Loucy (cell line): ENCODE data around the gene AGR3.

ENCODE experiments used
- H2AFZ ChIP-seq: fragments of 200-600 bp; sonication (generic); 2 replicates; pipeline ENCODE4 v1.6.0; 2016; ENCODE audit warnings: antibody characterized with exemption, mild to moderate bottlenecking, low read length, moderate library complexity
- H3F3A ChIP-seq: fragments of 200-600 bp; 2 replicates; pipeline ENCODE4 v1.6.0; 2016; ENCODE audit warnings: antibody characterized with exemption, low read depth, mild to moderate bottlenecking
- H3K27me3 ChIP-seq: fragments of 200-600 bp; sonication (generic); 2 replicates; pipeline ENCODE4 v1.6.1; 2014; ENCODE audit warnings: low read length, mild to moderate bottlenecking; ENCODE audit not compliant: insufficient read depth, poor library complexity, severe bottlenecking
- H3K36me3 ChIP-seq: fragments of 200-600 bp; sonication (generic); 2 replicates; pipeline ENCODE4 v1.6.1; 2016; ENCODE audit warnings: low read length; ENCODE audit not compliant: insufficient read depth
- H3K4me1 ChIP-seq: fragments of 200-600 bp; sonication (generic); 2 replicates; pipeline ENCODE4 v1.5.1; 2014; ENCODE audit warnings: low read length, mild to moderate bottlenecking; ENCODE audit not compliant: insufficient read depth, poor library complexity, severe bottlenecking
- H3K4me2 ChIP-seq: fragments of 200-600 bp; sonication (generic); 2 replicates; pipeline ENCODE4 v1.6.0; 2014; ENCODE audit warnings: antibody characterized with exemption, low read length, low read depth, mild to moderate bottlenecking; ENCODE audit not compliant: poor library complexity, severe bottlenecking
- H3K4me3 ChIP-seq: fragments of 200-600 bp; sonication (generic); 2 replicates; pipeline ENCODE4 v1.5.1; 2014; ENCODE audit warnings: low read length, mild to moderate bottlenecking, mixed read lengths; ENCODE audit not compliant: poor library complexity, severe bottlenecking
- H3K79me2 ChIP-seq: fragments of 200-600 bp; sonication (generic); 2 replicates; pipeline ENCODE4 v1.6.1; 2014; ENCODE audit warnings: low read length; ENCODE audit not compliant: insufficient read depth
- H3K9ac ChIP-seq: fragments of 200-600 bp; sonication (generic); 2 replicates; pipeline ENCODE4 v1.6.0; 2014; ENCODE audit warnings: mild to moderate bottlenecking, low read depth, low read length, moderate library complexity; ENCODE audit not compliant: poor library complexity, severe bottlenecking
- H3K9me2 ChIP-seq: fragments of 200-600 bp; sonication (generic); replicated peaks from 2 replicates; pipeline ENCODE4 v1.6.1; 2016; ENCODE audit warnings: low read depth, low read length, mixed read lengths
- H3K9me3 ChIP-seq: fragments of 200-600 bp; sonication (generic); 2 replicates; pipeline ENCODE4 v1.6.1; 2014; ENCODE audit warnings: mild to moderate bottlenecking, antibody characterized with exemption, low read length, low read depth; ENCODE audit not compliant: insufficient read depth
- H4K20me1 ChIP-seq: fragments of 200-600 bp; sonication (generic); 2 replicates; pipeline ENCODE4 v1.6.0; 2014; ENCODE audit warnings: antibody characterized with exemption, low read length, mild to moderate bottlenecking; ENCODE audit not compliant: insufficient read depth, poor library complexity, severe bottlenecking
- EZH2phosphoT487 ChIP-seq: fragments of 200-600 bp; IDR thresholded peaks from 2 replicates; pipeline ENCODE4 v1.6.1; 2018; ENCODE audit warnings: antibody characterized with exemption, mild to moderate bottlenecking, moderate library complexity, borderline replicate concordance
- TF ChIP-seq, protein P1 (sequence below): fragments of 200-600 bp; sonication (generic); conservative IDR thresholded peaks from 2 replicates; pipeline ENCODE4 v1.5.1; 2014; ENCODE audit warnings: mild to moderate bottlenecking, antibody characterized with exemption, low read length

AGR3 gene

DNA sequence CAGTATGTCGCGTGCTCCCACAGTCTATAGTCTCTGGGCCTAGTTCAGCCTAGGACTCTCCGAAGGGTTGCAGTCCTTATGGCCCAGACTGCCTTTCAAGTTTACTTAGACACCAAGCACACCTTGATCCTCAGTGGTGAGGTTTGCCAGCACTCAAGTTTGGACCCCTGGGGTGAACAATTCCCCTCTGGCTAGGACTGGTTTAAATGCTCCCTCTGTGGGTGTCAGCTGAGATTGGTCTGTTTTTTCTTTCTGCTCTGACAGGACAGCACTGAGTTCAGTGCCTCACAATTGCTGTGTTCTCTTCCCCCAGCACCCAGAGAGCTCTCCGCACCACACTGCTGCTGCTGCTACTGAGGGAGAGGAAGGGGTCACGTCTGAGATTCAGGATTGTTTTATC is 31.9 kb upstream of the AGR3 start:
- Histone ChIP-seq H3F3A (no peaks in the 10 kb centered on the region), H3K4me2 (no peak overlapping the region), H3K9me2 (no peaks in the 10 kb centered on the region), H3K4me3 (no peak overlapping the region), H3K4me1 (peaks cover 4% of the 10 kb centered on the region), H3K79me2 (no peaks in the 10 kb centered on the region), H3K9ac (no peak overlapping the region), H3K9me3 (no peaks in the 10 kb centered on the region), H2AFZ (no peak overlapping the region), H4K20me1 (no peaks in the 10 kb centered on the region), H3K36me3 (no peaks in the 10 kb centered on the region), H3K27me3 (no peaks in the 10 kb centered on the region)
- TF ChIP-seq, protein P1, sequence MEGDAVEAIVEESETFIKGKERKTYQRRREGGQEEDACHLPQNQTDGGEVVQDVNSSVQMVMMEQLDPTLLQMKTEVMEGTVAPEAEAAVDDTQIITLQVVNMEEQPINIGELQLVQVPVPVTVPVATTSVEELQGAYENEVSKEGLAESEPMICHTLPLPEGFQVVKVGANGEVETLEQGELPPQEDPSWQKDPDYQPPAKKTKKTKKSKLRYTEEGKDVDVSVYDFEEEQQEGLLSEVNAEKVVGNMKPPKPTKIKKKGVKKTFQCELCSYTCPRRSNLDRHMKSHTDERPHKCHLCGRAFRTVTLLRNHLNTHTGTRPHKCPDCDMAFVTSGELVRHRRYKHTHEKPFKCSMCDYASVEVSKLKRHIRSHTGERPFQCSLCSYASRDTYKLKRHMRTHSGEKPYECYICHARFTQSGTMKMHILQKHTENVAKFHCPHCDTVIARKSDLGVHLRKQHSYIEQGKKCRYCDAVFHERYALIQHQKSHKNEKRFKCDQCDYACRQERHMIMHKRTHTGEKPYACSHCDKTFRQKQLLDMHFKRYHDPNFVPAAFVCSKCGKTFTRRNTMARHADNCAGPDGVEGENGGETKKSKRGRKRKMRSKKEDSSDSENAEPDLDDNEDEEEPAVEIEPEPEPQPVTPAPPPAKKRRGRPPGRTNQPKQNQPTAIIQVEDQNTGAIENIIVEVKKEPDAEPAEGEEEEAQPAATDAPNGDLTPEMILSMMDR: no peak
- no peak for TF ChIP-seq EZH2phosphoT487

DNA sequence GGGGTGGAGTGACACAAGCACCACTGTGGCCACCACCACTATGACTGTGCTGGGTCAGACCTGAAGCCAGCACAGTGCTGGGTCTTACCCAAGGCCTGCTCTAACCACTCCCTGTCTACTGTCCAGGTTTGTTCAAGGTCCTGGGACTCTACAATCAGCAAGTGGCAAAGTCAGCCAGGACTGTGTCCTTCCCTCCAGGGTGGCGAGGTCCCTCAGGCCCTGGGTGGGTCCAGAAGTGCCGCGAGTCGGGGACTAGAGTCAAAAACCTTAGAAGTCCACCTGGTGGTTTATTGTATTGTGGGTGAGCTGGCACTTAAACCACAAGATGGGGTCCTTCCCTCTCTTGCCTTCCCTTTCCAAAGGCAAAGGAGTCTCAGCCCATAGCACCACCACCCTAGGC is 30.8 kb upstream of the AGR3 start:
- TF ChIP-seq, protein P1: no peak
- no peak for TF ChIP-seq EZH2phosphoT487
- H3F3A ChIP-seq: no peaks in the 10 kb centered on the region
- H3K27me3 ChIP-seq: no peaks in the 10 kb centered on the region
- H3K36me3 ChIP-seq: no peaks in the 10 kb centered on the region
- H3K9ac ChIP-seq: no peak overlapping the region
- H2AFZ ChIP-seq: no peak overlapping the region
- no peaks in the 10 kb centered on the region for H3K9me3 ChIP-seq
- H3K4me3 ChIP-seq: no peak overlapping the region
- peaks cover 4% of the 10 kb centered on the region for H3K4me1 ChIP-seq
- H4K20me1 ChIP-seq: no peaks in the 10 kb centered on the region
- no peak overlapping the region for H3K4me2 ChIP-seq
- no peaks in the 10 kb centered on the region for H3K79me2 ChIP-seq
- no peaks in the 10 kb centered on the region for H3K9me2 ChIP-seq

DNA sequence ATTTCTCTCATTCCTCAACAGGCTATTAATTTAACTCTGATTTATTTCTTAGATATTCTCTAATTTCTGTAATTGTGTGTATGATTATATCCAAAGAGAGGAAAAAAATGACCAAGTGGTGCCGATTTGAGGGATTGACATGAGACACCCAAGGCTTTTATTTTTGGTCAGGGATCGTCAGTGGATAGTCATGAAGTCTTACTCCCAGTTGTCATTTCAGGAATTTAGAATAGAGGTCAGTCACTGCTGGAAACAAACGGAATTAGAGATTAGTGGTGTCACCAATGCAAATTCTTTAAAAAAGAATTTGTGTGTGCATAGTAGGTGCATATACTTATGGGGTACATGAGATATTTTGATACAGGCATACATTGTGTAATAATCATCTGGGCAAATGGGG is 26.8 kb upstream of the AGR3 start:
- Histone ChIP-seq H3K27me3 (no peaks in the 10 kb centered on the region), H4K20me1 (no peaks in the 10 kb centered on the region), H3K4me3 (no peak overlapping the region), H3K9me3 (no peaks in the 10 kb centered on the region), H3K9me2 (no peaks in the 10 kb centered on the region), H3K36me3 (no peaks in the 10 kb centered on the region), H3K9ac (no peak overlapping the region), H3K79me2 (no peaks in the 10 kb centered on the region), H3K4me1 (no peaks in the 10 kb centered on the region), H3F3A (no peaks in the 10 kb centered on the region), H3K4me2 (no peak overlapping the region), H2AFZ (no peak overlapping the region)
- no peak for TF ChIP-seq EZH2phosphoT487
- TF ChIP-seq, protein P1: no peak
